IPS-NIHi7 (cell line): Measurements from ENCODE around the gene ITPR2.
"Not testable (repeated sequence)": the region's sequence is repeated elsewhere in the genome, so short reads cannot be mapped to it uniquely, and the experiment has no call there.

Source experiments
- DNase-seq: peaks from one replicate; pipeline ENCODE4 v3.0.0; 2012; ENCODE audit warnings: mixed read lengths; ENCODE audit errors: extremely low spot score

Gene ITPR2

DNA sequence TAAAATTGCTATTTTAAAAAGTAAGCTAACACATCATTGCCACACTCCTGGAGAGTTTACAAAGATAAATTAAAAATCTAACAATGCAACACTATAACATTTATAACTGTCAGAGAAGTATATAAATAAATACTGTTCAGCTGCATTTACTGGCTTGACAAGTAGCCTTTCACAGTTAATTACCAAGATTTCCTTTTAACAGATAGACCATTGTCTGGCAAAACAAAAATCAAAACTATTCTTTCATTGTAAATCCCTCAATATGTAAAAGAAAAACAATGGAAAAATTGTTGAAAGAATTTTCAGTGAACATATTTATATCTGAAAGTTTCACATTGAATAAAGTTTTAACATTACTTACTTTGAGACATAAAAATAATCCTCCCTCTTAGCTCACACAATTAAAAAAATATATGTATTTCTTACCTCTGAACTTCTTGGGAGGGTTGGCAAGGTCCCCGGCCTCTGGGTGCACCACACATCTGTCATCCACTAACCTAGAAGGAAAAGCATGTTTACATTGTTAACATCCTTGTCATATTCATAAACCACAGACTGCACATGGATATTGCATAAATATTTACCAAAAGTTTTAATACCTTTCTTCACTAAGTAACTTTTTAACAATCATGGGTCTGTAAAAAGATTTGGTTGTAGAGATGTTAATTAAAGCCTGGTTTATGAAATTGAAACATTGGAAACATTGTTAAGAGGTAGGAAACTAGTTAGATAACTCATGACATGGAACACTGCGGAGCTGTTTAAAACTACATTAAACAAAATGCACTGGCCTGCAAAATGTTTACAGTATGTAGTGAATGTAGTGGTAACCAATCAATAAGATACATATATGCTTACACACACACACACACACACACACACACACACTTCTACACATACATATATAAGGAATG lies 43.0 kb downstream of the ITPR2 start:
- DNase-seq: no peak

GRCh38 chr12:26786865-26787514 lies 46.0 kb downstream of the ITPR2 start:
- no peak for DNase-seq

DNA sequence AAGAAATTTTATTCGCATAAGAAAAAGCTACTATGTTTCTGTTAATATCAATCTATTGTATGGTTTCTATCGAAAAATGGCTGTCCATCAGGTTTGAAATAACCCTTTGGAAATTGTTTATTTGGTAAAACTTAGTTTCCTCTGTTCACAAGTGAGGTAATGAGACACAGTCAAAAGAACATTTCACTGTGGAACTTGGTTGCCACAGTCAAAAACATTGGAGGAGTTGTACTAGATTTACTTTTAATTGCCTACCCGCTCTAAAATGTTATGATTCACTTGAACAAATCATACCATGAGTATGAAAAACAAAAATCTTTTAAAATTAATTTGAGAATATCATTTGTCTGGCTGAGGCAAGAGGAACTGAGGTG lies 46.5 kb downstream of the ITPR2 start:
- no peak for DNase-seq

- DNase-seq: not testable (repeated sequence)
Observed at GRCh38 chr12:26783816-26784379, 49.1 kb downstream of the ITPR2 start.

DNA sequence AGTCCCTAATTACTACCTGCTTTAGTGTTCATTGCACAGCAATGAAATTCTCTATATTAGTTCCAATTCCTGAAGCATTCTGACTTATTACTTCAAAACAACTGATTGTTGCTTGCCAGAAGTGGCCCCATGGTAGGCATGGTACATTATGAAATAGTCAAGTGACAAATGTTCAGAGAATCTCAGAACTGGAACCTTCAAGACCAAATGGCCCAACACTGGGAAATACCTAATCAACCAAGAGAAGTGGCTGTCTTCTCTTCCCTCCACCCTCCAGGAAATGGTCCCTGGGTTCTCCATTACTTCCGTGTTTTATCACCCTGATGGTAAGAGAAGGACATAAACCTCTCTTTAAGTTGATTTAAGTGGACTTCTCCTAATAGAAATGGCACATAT lies 49.9 kb downstream of the ITPR2 start:
- no peak for DNase-seq

DNA sequence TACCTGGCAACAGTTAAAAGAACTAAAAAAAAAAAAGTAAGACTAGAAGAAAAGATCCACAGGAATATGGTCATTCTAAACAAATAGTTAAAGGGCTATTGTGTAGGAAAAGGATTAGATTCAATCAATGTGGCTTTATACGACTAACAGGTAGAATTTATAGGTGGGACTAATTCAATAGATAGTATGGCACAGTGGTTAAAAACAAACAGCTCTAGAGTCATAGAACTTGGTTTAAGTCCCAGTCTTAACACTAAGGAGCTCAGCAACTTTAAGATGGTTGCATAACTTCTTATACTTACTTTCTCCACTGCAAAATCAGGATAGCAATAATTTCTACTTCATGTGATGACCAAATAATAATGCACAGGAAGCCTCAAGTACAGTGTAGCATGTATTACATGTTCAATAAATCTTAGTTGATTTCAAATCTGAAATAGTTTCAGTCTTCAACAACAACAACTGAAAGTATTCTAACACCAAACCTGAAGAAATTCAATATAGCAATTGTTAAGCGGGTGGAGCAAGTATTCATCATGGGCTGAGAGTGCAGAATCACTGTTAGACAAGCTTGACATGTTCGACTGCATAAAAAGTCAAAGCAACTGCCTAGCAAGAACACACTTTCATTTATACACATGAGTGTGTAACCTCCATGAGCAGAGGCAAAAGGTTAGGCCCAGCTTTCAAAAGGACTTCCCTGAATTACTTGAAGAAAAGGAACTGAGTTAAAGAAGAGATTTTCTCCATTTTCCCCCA lies 50.4 kb downstream of the ITPR2 start:
- DNase-seq: no peak

DNA sequence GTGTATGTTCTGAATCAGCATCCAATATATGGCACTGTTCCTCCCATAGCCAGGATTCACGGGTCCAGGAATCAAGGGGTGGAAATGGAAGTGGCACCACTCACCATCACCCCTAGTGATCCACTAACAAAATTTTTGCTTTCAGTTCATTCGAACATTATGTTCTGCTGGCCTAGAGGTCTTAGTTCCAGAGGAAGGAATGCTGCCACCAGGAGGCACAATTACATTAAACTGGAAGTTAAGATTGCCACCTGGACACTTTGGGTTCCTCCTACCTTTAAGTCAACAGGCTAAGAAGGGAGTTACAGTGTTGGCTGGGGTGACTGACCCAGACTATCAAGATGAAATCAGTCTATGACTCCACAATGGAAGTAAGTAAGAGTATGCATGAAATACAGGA lies 52.3 kb downstream of the ITPR2 start:
- DNase-seq: not testable (repeated sequence)

DNA sequence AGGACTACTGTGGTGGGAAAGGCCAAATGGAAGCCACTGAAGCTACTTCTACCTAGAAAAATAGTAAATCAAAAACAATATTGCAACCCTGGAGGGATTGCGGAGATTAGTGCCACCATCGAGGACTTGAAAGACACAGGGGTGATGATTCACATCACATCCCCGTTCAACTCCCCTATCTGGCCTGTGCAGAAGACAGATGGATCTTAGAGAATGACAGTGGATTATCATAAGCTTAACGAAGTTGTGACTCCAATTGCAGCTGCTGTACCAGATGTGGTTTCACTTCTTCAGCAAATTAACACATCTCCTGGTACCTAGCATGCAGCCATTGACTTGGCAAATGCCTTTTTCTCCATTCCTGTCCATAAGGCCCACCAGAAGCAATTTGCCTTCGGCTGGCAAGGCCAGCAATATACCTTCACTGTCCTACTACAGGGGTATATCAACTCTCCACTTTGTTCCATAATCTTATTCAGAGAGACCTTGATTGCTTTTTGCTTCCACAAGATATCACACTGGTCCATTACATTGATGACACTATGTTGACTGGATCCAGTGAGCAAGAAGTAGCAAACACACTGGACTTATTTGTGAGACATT lies 54.7 kb downstream of the ITPR2 start:
- not testable (repeated sequence) for DNase-seq

DNA sequence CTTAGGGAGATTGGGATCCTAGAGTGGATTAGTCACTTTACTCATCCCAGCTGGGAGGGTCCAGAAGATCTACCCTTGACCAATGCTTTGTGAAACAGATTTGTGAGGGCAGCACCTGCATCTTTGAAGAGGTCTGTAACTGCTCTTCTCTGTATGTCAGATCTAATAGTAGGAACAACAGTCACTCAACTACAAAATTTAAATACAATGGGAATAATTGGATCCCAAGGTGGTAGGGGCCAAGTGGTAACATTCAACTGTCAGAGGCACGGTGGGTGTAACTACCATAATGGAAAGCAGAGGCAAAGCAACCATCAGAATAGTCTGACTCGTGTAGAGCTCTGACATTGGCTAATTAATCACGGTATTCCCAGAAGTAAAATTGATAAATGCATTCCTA lies 55.8 kb downstream of the ITPR2 start:
- no peak for DNase-seq

- DNase-seq: not testable (repeated sequence)
Observed at GRCh38 chr12:26775991-26776390, 57.0 kb downstream of the ITPR2 start.

DNA sequence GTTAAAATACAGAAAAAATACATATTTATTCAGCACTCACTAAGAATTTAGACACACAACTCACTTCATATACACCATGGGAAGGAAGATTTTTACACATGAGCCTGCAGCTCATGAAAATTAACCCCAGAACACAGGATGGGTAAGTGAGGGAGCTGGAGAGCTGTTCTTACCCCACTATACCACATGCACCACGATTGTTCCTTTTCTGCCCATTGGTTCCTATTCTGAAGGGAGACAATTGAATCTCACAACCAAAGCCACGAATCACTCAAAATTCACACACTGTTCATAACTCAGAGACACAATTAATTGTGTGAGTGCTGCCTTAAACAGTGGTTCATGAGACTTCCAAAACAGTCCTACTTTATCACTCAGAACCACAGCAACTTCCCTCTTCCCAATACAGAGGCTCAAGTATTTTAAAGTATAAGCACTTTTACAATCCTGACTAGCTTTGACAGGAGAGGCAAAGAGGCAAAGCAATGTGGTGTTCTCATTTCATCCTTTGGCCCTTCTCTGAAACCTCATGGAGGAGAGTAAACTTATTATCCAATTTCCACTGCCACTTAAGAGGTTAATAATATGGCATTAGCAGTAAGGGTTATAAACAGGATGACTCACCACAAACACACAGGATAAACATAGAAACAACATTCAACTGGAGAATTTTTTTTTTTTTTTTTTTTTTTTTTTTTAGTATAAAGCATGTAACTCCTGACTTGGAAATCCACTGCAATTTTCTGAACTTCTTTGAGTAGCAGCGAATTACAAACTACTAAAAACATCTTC lies 59.5 kb downstream of the ITPR2 start:
- no peak for DNase-seq

DNA sequence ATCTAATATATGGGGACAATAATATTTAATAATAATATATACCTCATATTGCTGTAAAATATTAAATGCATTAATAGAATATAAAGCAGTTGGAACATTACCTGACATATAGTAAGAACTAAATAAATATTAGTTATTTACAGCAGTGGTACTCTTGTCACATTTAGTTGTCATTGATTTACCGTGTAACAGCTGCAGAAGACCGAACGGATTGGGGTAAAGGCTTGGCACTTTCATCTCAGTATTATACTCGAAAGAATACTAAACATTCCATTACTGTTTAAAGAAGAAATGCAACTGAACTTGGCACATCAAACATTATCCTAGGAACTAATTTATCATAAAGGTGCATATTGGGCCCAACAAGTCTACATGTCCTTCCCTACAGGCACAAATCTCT lies 61.1 kb downstream of the ITPR2 start:
- DNase-seq: no peak

DNA sequence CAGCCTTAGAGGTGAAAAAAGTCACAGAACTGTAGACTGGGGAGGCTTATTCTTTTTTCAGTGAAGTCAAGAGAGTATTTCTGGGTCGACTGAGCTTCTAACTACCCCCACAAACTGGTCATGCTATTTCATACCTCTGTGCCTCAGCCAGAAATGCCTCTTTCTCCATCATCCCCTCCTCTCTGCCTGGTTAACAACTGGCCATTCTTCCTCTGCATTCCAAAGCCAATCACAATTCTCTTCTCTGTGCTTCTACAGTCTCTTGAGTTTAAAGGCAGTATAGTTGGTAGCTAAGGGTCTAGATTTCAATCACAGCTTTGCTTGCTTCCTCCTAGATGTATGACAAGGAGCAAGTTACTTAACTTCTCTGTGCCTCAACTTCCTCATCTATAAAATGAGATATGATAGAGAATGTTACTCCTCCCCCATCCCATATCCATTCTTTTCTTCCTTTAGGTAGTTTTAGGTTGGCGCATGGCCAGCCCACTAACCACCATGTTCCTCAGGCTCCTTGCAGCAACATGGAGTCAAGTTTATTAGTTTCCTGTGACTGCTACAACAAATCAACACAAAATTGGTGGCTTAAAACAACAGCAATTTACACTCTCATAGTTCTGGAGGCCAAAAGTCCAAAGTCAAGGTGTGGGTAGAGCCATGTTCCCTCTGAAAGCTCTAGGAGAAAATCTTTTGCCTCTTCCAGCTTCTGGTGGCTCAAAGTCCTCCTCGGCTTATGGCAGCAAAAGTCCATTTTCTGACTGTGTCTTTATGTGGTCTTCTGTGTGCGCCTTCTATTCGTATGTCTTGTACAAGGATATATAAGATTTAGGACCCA lies 62.5 kb downstream of the ITPR2 start:
- no peak for DNase-seq

- DNase-seq: no peak
Observed at GRCh38 chr12:26769611-26770010, 63.4 kb downstream of the ITPR2 start.

DNA sequence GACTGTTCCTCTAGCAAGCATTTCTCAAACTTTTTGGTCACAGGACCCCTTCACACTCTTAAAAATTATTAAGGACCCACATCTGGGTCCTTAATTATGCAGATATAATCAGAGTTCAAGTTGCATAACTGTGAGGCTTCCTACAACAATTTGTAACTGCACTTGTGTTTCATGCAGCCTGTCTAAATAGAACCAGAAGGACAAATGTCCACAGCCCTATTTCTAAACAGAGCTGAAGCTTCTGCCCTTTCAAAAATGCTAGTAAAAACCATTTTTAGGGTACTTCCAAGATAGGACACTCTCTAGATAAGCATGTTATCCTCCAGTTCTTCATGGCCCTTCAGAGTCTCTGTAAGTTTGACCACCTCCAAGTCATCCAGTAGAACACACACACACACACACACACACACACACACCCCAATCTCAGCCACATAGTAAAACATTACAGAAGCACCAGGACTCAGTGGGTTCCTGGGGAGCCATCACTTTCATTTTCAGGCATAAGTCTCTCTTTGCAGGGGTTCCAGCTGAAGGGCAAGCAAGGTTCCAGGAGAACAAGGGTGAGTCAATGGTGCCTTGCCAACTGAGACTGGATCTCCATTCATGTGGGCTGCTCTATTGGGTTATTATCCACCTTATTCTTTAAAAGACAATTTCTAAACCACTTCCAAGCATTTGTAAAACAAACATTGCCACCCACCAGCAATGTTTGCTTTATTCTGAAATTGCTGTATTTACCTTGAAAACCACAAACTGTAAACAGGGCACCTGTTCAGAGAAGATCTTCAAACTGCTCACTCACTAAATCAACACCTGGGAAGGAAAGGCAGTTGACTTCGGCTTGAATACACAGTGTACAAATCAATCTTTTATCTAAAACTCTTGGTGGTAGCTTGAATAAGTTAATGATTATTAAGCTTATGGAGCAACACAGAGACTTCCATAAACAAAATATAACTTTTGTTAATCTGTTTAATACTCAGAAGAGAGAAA lies 64.1 kb downstream of the ITPR2 start:
- DNase-seq: no peak

DNA sequence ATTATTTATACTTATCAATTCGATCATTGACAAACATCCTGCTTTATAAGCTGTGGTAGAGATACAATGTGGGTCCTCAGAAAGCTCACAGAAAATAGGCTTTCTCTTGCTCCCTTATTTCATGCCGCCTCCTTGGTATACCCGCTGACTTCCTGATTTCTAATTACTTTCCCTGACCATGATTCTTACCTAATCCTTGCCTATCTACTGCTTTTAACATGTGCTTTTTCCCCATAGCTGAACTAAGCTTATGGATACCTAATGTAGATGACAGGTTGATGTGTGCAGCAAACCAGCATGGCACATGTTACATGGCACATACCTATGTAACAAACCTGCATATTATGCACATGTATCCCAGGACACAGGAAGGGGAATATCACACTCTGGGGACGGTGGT lies 65.1 kb downstream of the ITPR2 start:
- DNase-seq: no peak

DNA sequence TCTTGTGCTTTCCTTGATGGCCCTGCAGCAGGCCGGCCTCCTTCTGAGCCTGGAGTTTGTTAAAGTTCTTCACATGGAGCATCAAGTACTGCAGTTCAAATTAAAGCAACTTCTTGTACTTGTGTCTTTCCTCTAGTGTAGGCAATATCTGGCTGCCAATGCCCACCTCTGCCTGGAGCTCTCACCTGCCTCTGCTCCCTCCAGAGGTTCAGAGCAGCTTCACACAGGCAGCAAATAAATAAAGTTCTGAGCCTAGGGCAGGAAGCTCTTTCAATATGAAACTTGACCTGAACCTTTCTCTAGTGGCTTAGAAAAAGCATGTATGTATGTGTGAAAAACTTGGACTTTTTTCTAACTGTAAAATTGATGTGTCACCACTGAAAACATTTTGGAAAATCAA lies 65.9 kb downstream of the ITPR2 start:
- DNase-seq: no peak

GRCh38 chr12:26762186-26762585 lies 70.8 kb downstream of the ITPR2 start:
- DNase-seq: no peak

- no peak for DNase-seq
Observed at GRCh38 chr12:26761775-26762174, 71.2 kb downstream of the ITPR2 start.
